Kidney epithelial cell (primary cell): ENCODE results near the gene EDEM2. TPM values are rescaled to one million over a fixed set of nuclear protein-coding genes. Genes with fewer than 3 reads are reported as not detected.

Experiments used
- DNase-seq: peaks from one replicate; pipeline ENCODE4 v3.0.0-alpha.2; 2010; ENCODE audit warnings: low read depth
- H3K27me3 ChIP-seq: 2 replicates; pipeline ENCODE4 v1.6.0; 2011; ENCODE audit warnings: low read length; ENCODE audit not compliant: control insufficient read depth, insufficient read depth
- H3K36me3 ChIP-seq: 2 replicates; pipeline ENCODE4 v1.5.1; 2011; ENCODE audit warnings: low read length; ENCODE audit not compliant: control insufficient read depth, insufficient read depth
- H3K4me3 ChIP-seq: 2 replicates; pipeline ENCODE4 v1.5.1; 2011; ENCODE audit warnings: low read depth, mild to moderate bottlenecking, control low read depth, low read length
- CTCF ChIP-seq: IDR thresholded peaks from 2 replicates; pipeline ENCODE4 v1.5.1; 2011; ENCODE audit warnings: mild to moderate bottlenecking, moderate library complexity, low read length, control low read depth, inconsistent platforms; ENCODE audit not compliant: insufficient read depth, poor library complexity, severe bottlenecking
- total RNA-seq: library from RNA; depleted of rRNA; stranded (reverse); fragments of >200 nt; gene quantifications from 2 replicates; pipeline ENCODE4 v1.2.3, GENCODE V29; 2015

Gene EDEM2
- total RNA-seq, 1 donor from 2014 or later, result 34.7 TPM

- DNase-seq, result no peak
- no peak for TF ChIP-seq CTCF
- H3K36me3 ChIP-seq, result no peaks in the 10 kb centered on the region
These were observed 32.4 kb upstream of the EDEM2 start for GRCh38 chr20:35179292-35180212.

GRCh38 chr20:35176132-35176531 is 29.0 kb upstream of the EDEM2 start:
- no peaks in the 10 kb centered on the region for H3K36me3 ChIP-seq
- DNase-seq, result no peak
- H3K27me3 ChIP-seq, result no peaks in the 10 kb centered on the region
- TF ChIP-seq CTCF, result no peak
- H3K4me3 ChIP-seq, result no peak overlapping the region

More at GRCh38 chr20:35179292-35180212, 32.4 kb upstream of the EDEM2 start:
- Histone ChIP-seq H3K27me3 (no peaks in the 10 kb centered on the region), H3K4me3 (no peak overlapping the region)

GRCh38 chr20:35174458-35175216 is 27.5 kb upstream of the EDEM2 start:
- TF ChIP-seq CTCF, result no peak
- H3K27me3 ChIP-seq, result no peaks in the 10 kb centered on the region
- DNase-seq, result no peak
- H3K4me3 ChIP-seq, result no peak overlapping the region
- H3K36me3 ChIP-seq, result no peaks in the 10 kb centered on the region

- Histone ChIP-seq H3K4me3 (no peak overlapping the region), H3K36me3 (no peaks in the 10 kb centered on the region), H3K27me3 (no peaks in the 10 kb centered on the region)
- no peak for DNase-seq
- no peak for TF ChIP-seq CTCF
These were observed 26.5 kb upstream of the EDEM2 start for GRCh38 chr20:35173576-35174192.

GRCh38 chr20:35172434-35172806 is 25.3 kb upstream of the EDEM2 start:
- Histone ChIP-seq H3K36me3 (no peaks in the 10 kb centered on the region), H3K27me3 (no peaks in the 10 kb centered on the region), H3K4me3 (peak overlapping the region; percentile 38)
- no peak for TF ChIP-seq CTCF
- DNase-seq, result no peak
